ENCODE measurements around the gene TSPAN1. TPM values are rescaled to one million over a fixed set of nuclear protein-coding genes. Genes with fewer than 3 reads are reported as not detected.

Gene TSPAN1
- total and polyA plus RNA-seq, 12 donors: 0.39 to 44.6 (median 7.6) TPM

DNA sequence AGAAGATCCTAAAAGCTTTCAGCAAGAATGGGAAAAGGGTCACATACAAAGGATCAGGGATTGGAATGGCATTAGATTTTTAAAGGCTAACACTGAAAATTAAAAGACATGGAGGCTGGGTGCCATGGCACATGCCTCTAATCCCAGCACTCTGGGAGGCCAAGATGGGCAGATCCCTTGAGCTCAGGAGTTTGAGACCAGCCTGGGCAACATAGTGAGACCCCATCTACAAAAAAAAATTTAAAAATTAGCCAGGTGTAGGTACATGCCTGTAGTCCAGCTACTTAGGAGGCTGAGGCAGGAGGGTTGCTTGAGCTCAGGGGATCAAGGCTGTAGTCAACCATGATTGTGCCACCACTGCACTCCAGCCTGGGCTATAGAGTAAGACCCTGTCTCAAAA lies 40.6 kb downstream of the TSPAN1 start:
- intact Hi-C loops (cut with DNase I): no loop called here
- no peaks in the 10 kb centered on the region for H3K27me3 ChIP-seq
- no peaks in the 10 kb centered on the region for H3K9me3 ChIP-seq (replicated peaks in 1 of 3)
- H3K4me1 ChIP-seq (replicated peaks in 1 of 2): no peaks in the 10 kb centered on the region
- H3K4me3 ChIP-seq: no peak overlapping the region
- H3K27ac ChIP-seq: no peak overlapping the region
- no peak for TF ChIP-seq POLR2A (IDR thresholded peaks at IDR 0.05)
- TF ChIP-seq, protein P1, sequence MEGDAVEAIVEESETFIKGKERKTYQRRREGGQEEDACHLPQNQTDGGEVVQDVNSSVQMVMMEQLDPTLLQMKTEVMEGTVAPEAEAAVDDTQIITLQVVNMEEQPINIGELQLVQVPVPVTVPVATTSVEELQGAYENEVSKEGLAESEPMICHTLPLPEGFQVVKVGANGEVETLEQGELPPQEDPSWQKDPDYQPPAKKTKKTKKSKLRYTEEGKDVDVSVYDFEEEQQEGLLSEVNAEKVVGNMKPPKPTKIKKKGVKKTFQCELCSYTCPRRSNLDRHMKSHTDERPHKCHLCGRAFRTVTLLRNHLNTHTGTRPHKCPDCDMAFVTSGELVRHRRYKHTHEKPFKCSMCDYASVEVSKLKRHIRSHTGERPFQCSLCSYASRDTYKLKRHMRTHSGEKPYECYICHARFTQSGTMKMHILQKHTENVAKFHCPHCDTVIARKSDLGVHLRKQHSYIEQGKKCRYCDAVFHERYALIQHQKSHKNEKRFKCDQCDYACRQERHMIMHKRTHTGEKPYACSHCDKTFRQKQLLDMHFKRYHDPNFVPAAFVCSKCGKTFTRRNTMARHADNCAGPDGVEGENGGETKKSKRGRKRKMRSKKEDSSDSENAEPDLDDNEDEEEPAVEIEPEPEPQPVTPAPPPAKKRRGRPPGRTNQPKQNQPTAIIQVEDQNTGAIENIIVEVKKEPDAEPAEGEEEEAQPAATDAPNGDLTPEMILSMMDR (IDR thresholded peaks at IDR 0.05): no peak
- DNase-seq: no peak
- no peaks in the 10 kb centered on the region for H3K36me3 ChIP-seq (replicated peaks in 1 of 2)

- intact Hi-C loops (cut with DNase I): no loop called here
- TF ChIP-seq POLR2A (IDR thresholded peaks at IDR 0.05): no peak
- TF ChIP-seq, protein P1 (IDR thresholded peaks at IDR 0.05): no peak
- Histone ChIP-seq H3K36me3 (replicated peaks in 1 of 2) (no peaks in the 10 kb centered on the region), H3K4me3 (no peak overlapping the region), H3K27me3 (no peaks in the 10 kb centered on the region), H3K27ac (no peak overlapping the region), H3K4me1 (replicated peaks in 1 of 2) (peaks cover 0 to 4% of the 10 kb centered on the region in 2 donors), H3K9me3 (replicated peaks in 1 of 3) (no peaks in the 10 kb centered on the region)
- WGBS, 4 donors: 87 to 96% (median 94%) methylated on average over 8 of the region's 8 CpGs
- DNase-seq: no peak
Observed at GRCh38 chr1:46218443-46218842, 43.6 kb downstream of the TSPAN1 start.

- H3K4me1 ChIP-seq (replicated peaks in 1 of 2): peaks cover 0 to 4% of the 10 kb centered on the region in 2 donors
- no peak overlapping the region for H3K27ac ChIP-seq
- H3K4me3 ChIP-seq: no peak overlapping the region
- no peaks in the 10 kb centered on the region for H3K27me3 ChIP-seq
- H3K9me3 ChIP-seq (replicated peaks in 1 of 3): no peaks in the 10 kb centered on the region
- 63 to 77% (median 75%) methylated on average over 5 to 18 of the region's 18 CpGs for WGBS, 4 donors
- intact Hi-C loops (cut with DNase I): no loop called here
- H3K36me3 ChIP-seq (replicated peaks in 1 of 2): no peaks in the 10 kb centered on the region
- DNase-seq: peak in 5 of 7 donors; percentile 53 to 65 (median 60)
- TF ChIP-seq POLR2A (IDR thresholded peaks at IDR 0.05): no peak
- TF ChIP-seq, protein P1 (IDR thresholded peaks at IDR 0.05): no peak
Observed at GRCh38 chr1:46219551-46220520, 44.9 kb downstream of the TSPAN1 start.

GRCh38 chr1:46220808-46221207 lies 45.9 kb downstream of the TSPAN1 start:
- H3K9me3 ChIP-seq (replicated peaks in 1 of 3): no peaks in the 10 kb centered on the region
- no peaks in the 10 kb centered on the region for H3K36me3 ChIP-seq (replicated peaks in 1 of 2)
- 80 to 93% (median 84%) methylated on average over 3 of the region's 3 CpGs for WGBS, 4 donors
- H3K27me3 ChIP-seq: no peaks in the 10 kb centered on the region
- H3K4me1 ChIP-seq (replicated peaks in 1 of 2): peaks cover 0 to 4% of the 10 kb centered on the region in 2 donors
- H3K4me3 ChIP-seq: no peak overlapping the region
- intact Hi-C loops (cut with DNase I): no loop called here
- H3K27ac ChIP-seq: no peak overlapping the region
- DNase-seq: no peak
- TF ChIP-seq POLR2A (IDR thresholded peaks at IDR 0.05): no peak
- TF ChIP-seq, protein P1 (IDR thresholded peaks at IDR 0.05): no peak

Measured in adrenal gland (tissue), 12 donors.